Fibroblast of villous mesenchyme (primary cell): ENCODE results near the gene OR9Q2. TPM values are rescaled to one million over a fixed set of nuclear protein-coding genes. Genes with fewer than 3 reads are reported as not detected.
A peak's percentile ranks its signal among the peaks of the same experiment; 100 is the strongest.
"Not testable (repeated sequence)": the region's sequence is repeated elsewhere in the genome, so short reads cannot be mapped to it uniquely, and the experiment has no call there.

Source experiments
- DNase-seq: peaks from one replicate; pipeline ENCODE4 v3.0.0-alpha.2; 2010; ENCODE audit warnings: low read depth
- H3K4me3 ChIP-seq: 2 replicates; pipeline ENCODE4 v1.5.1; 2011; ENCODE audit warnings: low read depth, mild to moderate bottlenecking, low read length
- CTCF ChIP-seq: IDR thresholded peaks from 2 replicates; pipeline ENCODE4 v1.5.1; 2012; ENCODE audit warnings: low read depth, mild to moderate bottlenecking, low read length; ENCODE audit not compliant: insufficient read depth
- total RNA-seq: library from RNA; depleted of rRNA; stranded (reverse); fragments of >200 nt; gene quantifications from 2 replicates; pipeline ENCODE4 v1.2.3, GENCODE V29; 2012

OR9Q2 gene
- total RNA-seq, 1 donor: not detected

GRCh38 chr11:58204042-58204441, 15.2 kb downstream of the OR9Q2 start, which contains the start of gene OR1S2:
TSS of gene OR1S2 (minus strand) at chr11:58204142. CDS start at chr11:58204142, 0 bp downstream.
- DNase-seq: no peak
- no peak within 1 kb of the TSS for H3K4me3 ChIP-seq
- no peak for TF ChIP-seq CTCF

GRCh38 chr11:58212420-58212819, 23.6 kb downstream of the OR9Q2 start, which contains the start of gene OR1S1:
TSS of gene OR1S1 (plus strand) at chr11:58212720.
- not testable (repeated sequence) for DNase-seq, H3K4me3 ChIP-seq

GRCh38 chr11:58216476-58216875, 27.6 kb downstream of the OR9Q2 start:
- no peak overlapping the region for H3K4me3 ChIP-seq
- no peak for TF ChIP-seq CTCF
- no peak for DNase-seq

- peak; percentile 1 for DNase-seq
- no peak for TF ChIP-seq CTCF
- no peak overlapping the region for H3K4me3 ChIP-seq
Measured at GRCh38 chr11:58222721-58223120, 33.9 kb downstream of the OR9Q2 start.

GRCh38 chr11:58227956-58228615, 39.2 kb downstream of the OR9Q2 start:
- no peak for TF ChIP-seq CTCF
- DNase-seq: no peak
- H3K4me3 ChIP-seq: no peak overlapping the region

Other genes with a start within 250 kb of the OR9Q2 start
- not detected in 2 replicates for gene OR9Q1, start 165.2 kb upstream of the OR9Q2 start, total RNA-seq
- not detected in 2 replicates for gene OR6Q1, start 158.1 kb upstream of the OR9Q2 start, total RNA-seq
- not detected in 2 replicates for gene OR9I1, start 63.5 kb upstream of the OR9Q2 start, total RNA-seq
- not detected in 2 replicates for gene OR1S2, start 15.1 kb downstream of the OR9Q2 start, total RNA-seq
- gene OR1S1, start 23.6 kb downstream of the OR9Q2 start, total RNA-seq: not detected in 2 replicates
- gene OR10Q1, start 39.8 kb downstream of the OR9Q2 start, total RNA-seq: not detected in 2 replicates
- under 0.01 TPM in 1 of 2 replicates, not detected in the other for gene OR10W1, start 79.2 kb downstream of the OR9Q2 start, total RNA-seq
- not detected in 2 replicates for gene OR5B17, start 170.0 kb downstream of the OR9Q2 start, total RNA-seq
- not detected in 2 replicates for gene OR5B3, start 217.8 kb downstream of the OR9Q2 start, total RNA-seq
- not detected in 2 replicates for gene OR5B2, start 239.1 kb downstream of the OR9Q2 start, total RNA-seq